Testis (tissue), 2 donors: ENCODE data around the gene OR2D2.

Source experiments
- CTCF ChIP-seq, 3 experiments: fragments of 450-650 bp in 2 of 3; fragments of 200-600 bp in 1 of 3; sonication (generic) in 1 of 3; IDR thresholded peaks; one replicate each; pipeline ENCODE4 v1.5.1; 2016 to 2019; ENCODE audit warnings: antibody characterized with exemption in 3 of 3, mild to moderate bottlenecking in 2 of 3, moderate library complexity in 1 of 3
- POLR2A ChIP-seq: fragments of 450-650 bp; IDR thresholded peaks from one replicate; pipeline ENCODE4 v1.6.1; 2017; ENCODE audit warnings: antibody characterized with exemption, mild to moderate bottlenecking, moderate library complexity

DNA sequence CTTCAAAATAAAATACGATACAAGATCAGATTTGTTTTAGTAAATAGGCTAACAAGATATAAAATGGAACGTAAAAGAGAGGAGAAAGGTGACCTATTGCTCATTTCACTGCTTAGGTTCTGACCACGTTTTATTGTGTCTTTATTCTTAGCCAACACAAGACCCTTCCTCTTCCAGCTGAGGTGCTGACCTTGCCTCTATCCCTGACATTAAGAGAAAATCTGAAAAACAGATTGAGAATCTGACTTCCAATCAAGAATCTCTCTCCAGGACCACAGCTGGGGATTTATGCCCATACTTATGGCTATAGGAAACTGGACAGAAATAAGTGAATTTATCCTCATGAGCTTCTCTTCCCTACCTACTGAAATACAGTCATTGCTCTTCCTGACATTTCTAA, 46.9 kb downstream of the OR2D2 start, which contains the start of gene OR10A5:
- TF ChIP-seq CTCF (IDR thresholded peaks at IDR 0.05) (no peak), POLR2A (no peak)
